Endothelial cell of umbilical vein (primary cell): ENCODE measurements around the gene THOC5. TPM values are rescaled to one million over a fixed set of nuclear protein-coding genes. Genes with fewer than 3 reads are reported as not detected.

ENCODE experiments used
- BruUV-seq: library from RNA; stranded (reverse); fragments of 400-500 nt; replicated peaks from 2 replicates; lab custom pipeline; 2021; lab: Mats Ljungman, UMichigan
- CTCF ChIA-PET: fragments of 300-600, 350-600 bp; sonication (Branson Sonifier 250); formaldehyde crosslinking; loops from one replicate; lab custom pipeline; 2021; ENCODE audit warnings: antibody characterized with exemption, inconsistent platforms; lab: Charles Lee
- POLR2A ChIA-PET: fragments of 300-600, 350-600 bp; sonication (Branson Sonifier 250); formaldehyde crosslinking; loops from one replicate; lab custom pipeline; 2021; ENCODE audit warnings: antibody characterized with exemption, inconsistent platforms; lab: Charles Lee
- DNase-seq: peaks from one replicate; pipeline ENCODE4 v3.0.0-alpha.2; 2011; ENCODE audit warnings: low read depth, low spot score
- FAIRE-seq: peaks from 2 replicates; lab custom pipeline; 2011; peaks lifted over from hg19 to GRCh38; lab: Jason Lieb, UNC
- H2AFZ ChIP-seq: 2 replicates; pipeline ENCODE4 v1.6.0; 2012; ENCODE audit warnings: low read depth, low read length, control low read depth, inconsistent platforms
- H3K27ac ChIP-seq: 2 replicates; pipeline ENCODE4 v1.5.1; 2011; ENCODE audit warnings: low read depth, mild to moderate bottlenecking, control low read depth, low read length, moderate library complexity; ENCODE audit not compliant: insufficient read depth
- H3K27me3 ChIP-seq, 2 experiments: 2 replicates each; pipeline versions ENCODE4 v1.6.0 to v1.6.1; 2011; ENCODE audit warnings: low read length in 2 of 2, mixed read lengths in 1 of 2; ENCODE audit not compliant: control insufficient read depth in 2 of 2, insufficient read depth in 2 of 2
- H3K36me3 ChIP-seq, 2 experiments: 2 replicates in 1 of 2; 3 replicates in 1 of 2; pipeline ENCODE4 v1.5.1; 2011; ENCODE audit warnings: low read length in 2 of 2, mild to moderate bottlenecking in 1 of 2, moderate library complexity in 1 of 2; ENCODE audit not compliant: control insufficient read depth in 2 of 2, insufficient read depth in 2 of 2; ENCODE audit errors: extremely low read depth in 1 of 2
- H3K4me1 ChIP-seq: 3 replicates; pipeline ENCODE4 v1.5.1; 2011; ENCODE audit warnings: mild to moderate bottlenecking, low read length; ENCODE audit not compliant: control insufficient read depth, insufficient read depth; ENCODE audit errors: extremely low read depth
- H3K4me2 ChIP-seq: 2 replicates; pipeline ENCODE4 v1.6.1; 2011; ENCODE audit warnings: low read length, control low read depth, mixed read lengths; ENCODE audit not compliant: insufficient read depth
- H3K4me3 ChIP-seq, 3 experiments: fragments of 200-600 bp in 1 of 3; sonication (generic), shearing (Covaris generic) in 1 of 3; replicated peaks in 1 of 3; 2 replicates each; pipeline ENCODE4 v1.5.1; 2011 to 2016; ENCODE audit warnings: control low read depth in 3 of 3, low read length in 3 of 3, mild to moderate bottlenecking in 2 of 3, inconsistent platforms in 1 of 3, low read depth in 1 of 3, moderate library complexity in 1 of 3; ENCODE audit not compliant: insufficient read depth in 1 of 3
- H3K79me2 ChIP-seq: 2 replicates; pipeline ENCODE4 v1.6.0; 2012; ENCODE audit warnings: low read length, inconsistent platforms; ENCODE audit not compliant: control insufficient read depth, insufficient read depth
- H3K9ac ChIP-seq: replicated peaks from 2 replicates; pipeline ENCODE3; 2011; ENCODE audit warnings: low read length, control low read depth; ENCODE audit not compliant: insufficient read depth; ENCODE audit errors: extremely low read depth
- H3K9me1 ChIP-seq: replicated peaks from 3 replicates; pipeline ENCODE4 v1.6.0; 2011; ENCODE audit warnings: mild to moderate bottlenecking, low read length; ENCODE audit not compliant: control insufficient read depth, insufficient read depth; ENCODE audit errors: extremely low read depth
- H3K9me3 ChIP-seq: replicated peaks from 2 replicates; pipeline ENCODE4 v1.5.1; 2012; ENCODE audit warnings: low read length, inconsistent platforms; ENCODE audit not compliant: control insufficient read depth, insufficient read depth
- H4K20me1 ChIP-seq: replicated peaks from 2 replicates; pipeline ENCODE3; 2011; ENCODE audit warnings: mild to moderate bottlenecking, low read length; ENCODE audit not compliant: control insufficient read depth, insufficient read depth; ENCODE audit errors: extremely low read depth
- CTCF ChIP-seq, 2 donors: IDR thresholded peaks; 1 replicate in 1 of 2; 2 replicates in 1 of 2; pipeline ENCODE4 v1.5.1; 2011; ENCODE audit warnings: low read length in 2 of 2, mild to moderate bottlenecking in 2 of 2, moderate library complexity in 2 of 2, control low read depth in 1 of 2, inconsistent platforms in 1 of 2, low read depth in 1 of 2; ENCODE audit not compliant: insufficient read depth in 1 of 2; ENCODE audit errors: extremely low read depth in 1 of 2
- EZH2 ChIP-seq: IDR thresholded peaks from 2 replicates; pipeline ENCODE4 v1.6.1; 2012; ENCODE audit warnings: borderline replicate concordance, low read depth, mild to moderate bottlenecking, moderate library complexity, low read length, inconsistent platforms; ENCODE audit not compliant: severe bottlenecking
- FOS ChIP-seq: IDR thresholded peaks from 2 replicates; pipeline ENCODE4 v1.6.1; 2011; ENCODE audit warnings: mild to moderate bottlenecking, low read length, moderate library complexity, borderline replicate concordance; ENCODE audit not compliant: insufficient read depth
- GATA2 ChIP-seq: IDR thresholded peaks from 2 replicates; pipeline ENCODE4 v1.7.0; 2011; ENCODE audit warnings: low read depth, mild to moderate bottlenecking, moderate library complexity, mixed read lengths, low read length; ENCODE audit not compliant: insufficient read length, insufficient read depth
- JUN ChIP-seq: IDR thresholded peaks from 2 replicates; pipeline ENCODE4 v1.6.1; 2011; ENCODE audit warnings: borderline replicate concordance, low read depth; ENCODE audit not compliant: insufficient read length, insufficient read depth
- MAX ChIP-seq: IDR thresholded peaks from 2 replicates; pipeline ENCODE4 v1.6.1; 2011; ENCODE audit not compliant: insufficient read depth, insufficient read length
- MYC ChIP-seq: IDR thresholded peaks from one replicate; pipeline ENCODE4 v1.6.1; 2011; ENCODE audit warnings: mild to moderate bottlenecking, low read depth, low read length
- POLR2A ChIP-seq: IDR thresholded peaks from 2 replicates; pipeline ENCODE4 v1.6.1; 2012; ENCODE audit warnings: low read depth, mild to moderate bottlenecking, control low read depth, low read length
- POLR2AphosphoS5 ChIP-seq: IDR thresholded peaks from 2 replicates; pipeline ENCODE4 v1.6.1; 2012; ENCODE audit warnings: low read depth, mild to moderate bottlenecking, control low read depth, low read length, moderate library complexity; ENCODE audit not compliant: insufficient read depth
- dilution Hi-C: fragments of 300-500 bp; cut with MboI; formaldehyde crosslinking; loops from one replicate; pipeline ENCODE4 v1.15.0; 2019; ENCODE audit warnings: low sequenced_read_pairs; ENCODE audit not compliant: extremely low pct_ligation_motif_present
- intact Hi-C: fragments of 100-400 bp; cut with micrococcal nuclease; formaldehyde crosslinking; loops from one replicate; pipeline ENCODE4 v1.10.0; 2022
- polyA plus RNA-seq, 4 experiments: library from polyadenylated mRNA; depleted of rRNA in 3 of 4; stranded (reverse) in 3 of 4; unstranded in 1 of 4; fragments of >200 nt; gene quantifications; 2 replicates each; pipeline versions ENCODE4 v1.2.1 to v1.2.3, GENCODE V29; 2011 to 2012; ENCODE audit warnings: missing spikeins in 1 of 4
- total RNA-seq: library from RNA; stranded (reverse); gene quantifications from 2 replicates; pipeline ENCODE4 v1.2.3, GENCODE V29; 2021

THOC5 gene
- total and polyA plus RNA-seq, 2 donors (not counting 3 experiments of a cell fraction or from before 2014, with no cell fraction given): 35.0 to 82.9 TPM

- no peaks in the 10 kb centered on the region for H3K27me3 ChIP-seq
- ChIA-PET CTCF (no interaction called here), POLR2A (no interaction called here)
- no peaks in the 10 kb centered on the region for H3K9me1 ChIP-seq
- no peak overlapping the region for H2AFZ ChIP-seq
- no peaks in the 10 kb centered on the region for H3K4me1 ChIP-seq
- TF ChIP-seq POLR2AphosphoS5: no peak
- BruUV-seq: no TSS peak
- no peaks in the 10 kb centered on the region for H3K36me3 ChIP-seq
- H4K20me1 ChIP-seq: no peaks in the 10 kb centered on the region
- H3K9ac ChIP-seq: no peak overlapping the region
- intact Hi-C loops: loop anchor here (5.0 kb wide), 1 partner anchor 103 kb away; no protein-coding TSS in a partner anchor
- no peak overlapping the region for H3K4me3 ChIP-seq
- no peak overlapping the region for H3K4me2 ChIP-seq
- FAIRE-seq: no peak
- no peaks in the 10 kb centered on the region for H3K9me3 ChIP-seq
- no peak for DNase-seq
- dilution Hi-C loops: no loop called here
- H3K79me2 ChIP-seq: no peaks in the 10 kb centered on the region
- no peak overlapping the region for H3K27ac ChIP-seq
Observed at GRCh38 chr22:29499852-29500251, 53.7 kb downstream of the THOC5 start.

GRCh38 chr22:29493636-29494035 is 59.9 kb downstream of the THOC5 start:
- intact Hi-C loops: no loop called here
- no peak overlapping the region for H2AFZ ChIP-seq
- no peak overlapping the region for H3K4me3 ChIP-seq
- H3K79me2 ChIP-seq: no peaks in the 10 kb centered on the region
- no peaks in the 10 kb centered on the region for H3K9me1 ChIP-seq
- no peak overlapping the region for H3K27ac ChIP-seq
- no peaks in the 10 kb centered on the region for H3K4me1 ChIP-seq
- ChIA-PET POLR2A (no interaction called here), CTCF (no interaction called here)
- FAIRE-seq: no peak
- H3K9me3 ChIP-seq: no peaks in the 10 kb centered on the region
- no TSS peak for BruUV-seq
- no peaks in the 10 kb centered on the region for H3K27me3 ChIP-seq
- no peaks in the 10 kb centered on the region for H3K36me3 ChIP-seq
- no peak for DNase-seq
- H3K9ac ChIP-seq: no peak overlapping the region
- TF ChIP-seq FOS (no peak), GATA2 (no peak), EZH2 (no peak), MYC (no peak), CTCF (IDR thresholded peaks at IDR 0.05; ENCODE audit: extremely low read depth in 1 of 2, insufficient read depth in 1 of 2, low read depth in 1 of 2, low read length in 2 of 2) (no peak), MAX (no peak), JUN (no peak), POLR2AphosphoS5 (no peak), POLR2A (no peak)
- dilution Hi-C loops: no loop called here
- no peaks in the 10 kb centered on the region for H4K20me1 ChIP-seq
- no peak overlapping the region for H3K4me2 ChIP-seq
